Liver (tissue), 9 donors: ENCODE measurements around the gene ZNF710. TPM values are rescaled to one million over a fixed set of nuclear protein-coding genes. Genes with fewer than 3 reads are reported as not detected.

Source experiments
- DNase-seq: peaks from one replicate; pipeline ENCODE4 v3.0.0-alpha.2; 2017; ENCODE audit warnings: low spot score
- H3K27ac ChIP-seq, 2 donors: one replicate each; pipeline ENCODE4 v1.7.0; 2013; ENCODE audit warnings: inconsistent platforms in 2 of 2, low read length in 2 of 2, control low read depth in 1 of 2, low read depth in 1 of 2, mild to moderate bottlenecking in 1 of 2
- H3K27me3 ChIP-seq, 4 donors: one replicate each; pipeline versions ENCODE4 v1.6.1 to v1.7.0; 2013; ENCODE audit warnings: low read length in 3 of 4, inconsistent platforms in 1 of 4, mild to moderate bottlenecking in 1 of 4, moderate library complexity in 1 of 4; ENCODE audit not compliant: control insufficient read depth in 4 of 4, insufficient read depth in 4 of 4
- H3K36me3 ChIP-seq, 4 donors: one replicate each; pipeline versions ENCODE4 v1.6.1 to v1.7.0; 2013; ENCODE audit warnings: low read length in 3 of 4, mild to moderate bottlenecking in 3 of 4, low read depth in 1 of 4, moderate library complexity in 1 of 4; ENCODE audit not compliant: control insufficient read depth in 4 of 4, insufficient read depth in 3 of 4
- H3K4me1 ChIP-seq, 4 donors: one replicate each; pipeline versions ENCODE4 v1.6.1 to v1.7.0; 2013; ENCODE audit warnings: low read length in 3 of 4, mild to moderate bottlenecking in 3 of 4, moderate library complexity in 1 of 4; ENCODE audit not compliant: control insufficient read depth in 4 of 4, insufficient read depth in 4 of 4
- H3K4me3 ChIP-seq, 3 donors: one replicate each; pipeline versions ENCODE4 v1.6.1 to v1.7.0; 2013; ENCODE audit warnings: low read length in 3 of 3, control low read depth in 1 of 3, low read depth in 1 of 3, mild to moderate bottlenecking in 1 of 3
- H3K9ac ChIP-seq, 2 donors: one replicate each; pipeline ENCODE4 v1.7.0; 2013; ENCODE audit warnings: low read length in 2 of 2, mild to moderate bottlenecking in 2 of 2, moderate library complexity in 2 of 2, control low read depth in 1 of 2, low read depth in 1 of 2
- H3K9me3 ChIP-seq, 4 donors: one replicate each; pipeline versions ENCODE4 v1.6.1 to v1.7.0; 2013; ENCODE audit warnings: low read length in 3 of 4; ENCODE audit not compliant: control insufficient read depth in 4 of 4
- FOXA1 ChIP-seq: IDR thresholded peaks from 2 replicates; pipeline ENCODE4 v1.6.1; 2016; ENCODE audit warnings: antibody characterized with exemption
- FOXA2 ChIP-seq: IDR thresholded peaks from 2 replicates; pipeline ENCODE4 v1.6.1; 2016; ENCODE audit warnings: antibody characterized with exemption
- GABPA ChIP-seq, 2 donors: IDR thresholded peaks in 1 of 2; conservative IDR thresholded peaks in 1 of 2; 2 replicates each; pipeline ENCODE4 v1.6.1; 2016; ENCODE audit warnings: antibody characterized with exemption in 2 of 2, mild to moderate bottlenecking in 1 of 2, moderate library complexity in 1 of 2
- HNF4A ChIP-seq, 2 donors: conservative IDR thresholded peaks; 2 replicates each; pipeline ENCODE4 v1.6.1; 2016; ENCODE audit warnings: antibody characterized with exemption in 2 of 2, mild to moderate bottlenecking in 2 of 2
- HNF4G ChIP-seq: IDR thresholded peaks from 2 replicates; pipeline ENCODE4 v1.6.1; 2016; ENCODE audit warnings: antibody characterized with exemption
- JUND ChIP-seq, 2 donors: IDR thresholded peaks; 2 replicates each; pipeline ENCODE4 v1.6.1; 2016; ENCODE audit warnings: antibody characterized with exemption in 2 of 2
- NR2F2 ChIP-seq: IDR thresholded peaks from 2 replicates; pipeline ENCODE4 v1.6.1; 2016; ENCODE audit warnings: antibody characterized with exemption
- RAD21 ChIP-seq, 2 donors: IDR thresholded peaks; 2 replicates each; pipeline ENCODE4 v1.6.1; 2016; ENCODE audit warnings: antibody characterized with exemption in 2 of 2, mild to moderate bottlenecking in 2 of 2
- RXRA ChIP-seq, 2 donors: IDR thresholded peaks; 2 replicates each; pipeline ENCODE4 v1.6.1; 2017 to 2018; ENCODE audit warnings: antibody characterized with exemption in 2 of 2, mild to moderate bottlenecking in 1 of 2
- SP1 ChIP-seq: IDR thresholded peaks from 2 replicates; pipeline ENCODE4 v1.6.1; 2018; ENCODE audit warnings: antibody characterized with exemption, mild to moderate bottlenecking
- TAF1 ChIP-seq: conservative IDR thresholded peaks from 2 replicates; pipeline ENCODE4 v1.6.1; 2016; ENCODE audit warnings: antibody characterized with exemption, mild to moderate bottlenecking
- YY1 ChIP-seq: IDR thresholded peaks from 2 replicates; pipeline ENCODE4 v1.6.1; 2016; ENCODE audit warnings: antibody characterized with exemption, mild to moderate bottlenecking
- WGBS: extraction: QIAGEN DNeasy Blood & Tissue Kit; methylation state at CpG from one replicate; pipeline ENCODE4 v1.1.7; 2013; 5-methylcytosine and 5-hydroxymethylcytosine counted together
- polyA plus RNA-seq, 2 donors: library from polyadenylated mRNA; stranded (reverse) in 1 of 2; unstranded in 1 of 2; fragments of 200-250 nt in 1 of 2; fragments of >200 nt in 1 of 2; fragmentation: Nextera tagmentation in 1 of 2; extraction: Ambion mirVana in 1 of 2; gene quantifications; one replicate each; pipeline versions ENCODE4 v1.2.1 to v1.2.3, GENCODE V29; 2013 to 2015
- total RNA-seq, 2 donors: library from RNA; depleted of rRNA; stranded (reverse); fragments of >200 nt; gene quantifications; one replicate each; pipeline ENCODE4 v1.2.3, GENCODE V29; 2014
- TF ChIP-seq, protein P1 (sequence below): IDR thresholded peaks from 2 replicates; pipeline ENCODE4 v1.6.1; 2016; ENCODE audit warnings: antibody characterized with exemption, mild to moderate bottlenecking
- TF ChIP-seq, protein P2 (sequence below): IDR thresholded peaks from 2 replicates; pipeline ENCODE4 v1.6.1; 2016; ENCODE audit warnings: antibody characterized with exemption
- TF ChIP-seq, protein P3 (sequence below): fragments of 150-350 bp; IDR thresholded peaks from 2 replicates; pipeline ENCODE4 v1.5.1; 2017; ENCODE audit warnings: improper control_type of control experiment, low read depth, low read length; ENCODE audit not compliant: missing input control
- TF ChIP-seq, protein P4 (sequence below): IDR thresholded peaks from 2 replicates; pipeline ENCODE4 v1.6.1; 2016; ENCODE audit warnings: antibody characterized with exemption
- TF ChIP-seq, protein P5 (sequence below): IDR thresholded peaks from 2 replicates; pipeline ENCODE4 v1.6.1; 2016; ENCODE audit warnings: antibody characterized with exemption
- donor health status: healthy.
- donor health status: healthy.
- donor health status: healthy.
- donor health status: healthy.
- donor health status: healthy.

Gene ZNF710
- total and polyA plus RNA-seq, 4 donors, result 1.9 to 15.3 (median 5.4) TPM

DNA sequence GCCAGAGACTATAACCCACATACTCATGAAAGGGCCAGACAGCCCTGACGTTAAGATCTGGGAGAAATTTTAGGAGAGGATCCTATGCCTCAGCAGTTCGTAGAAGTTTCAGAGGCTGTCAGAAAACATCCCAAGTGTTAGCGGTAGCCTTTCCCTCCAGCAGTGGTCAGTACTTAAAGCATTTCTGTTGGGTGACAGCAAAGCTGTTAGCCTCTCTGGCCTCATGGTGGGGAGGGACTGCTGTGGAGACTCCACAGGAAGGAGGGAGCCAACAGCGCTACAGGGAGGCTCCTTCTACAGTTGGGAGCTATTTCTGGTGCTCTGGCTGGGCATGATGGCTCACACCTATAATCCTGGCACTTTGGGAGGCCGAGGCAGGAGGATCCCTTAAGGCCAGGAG lies 73.8 kb downstream of the ZNF710 start:
- DNase-seq, result no peak
- Histone ChIP-seq H3K9me3 (no peaks in the 10 kb centered on the region), H3K27ac (peak overlapping the region; percentile 79 to 82), H3K9ac (no peak overlapping the region), H3K27me3 (no peaks in the 10 kb centered on the region), H3K4me1 (peaks cover 10 to 16% (median 11%) of the 10 kb centered on the region in 4 donors), H3K36me3 (peaks cover 0 to 15% (median 6%) of the 10 kb centered on the region in 4 donors), H3K4me3 (no peak overlapping the region)
- whole genome bisulfite sequencing, result 90% methylated on average over 5 of the region's 5 CpGs
- TF ChIP-seq FOXA2 (no peak), YY1 (no peak), GABPA (IDR thresholded peaks at IDR 0.05 in 1 of 2, conservative IDR thresholded peaks at IDR 0.05 in 1 of 2) (no peak), TAF1 (no peak), RAD21 (IDR thresholded peaks at IDR 0.05) (no peak), RXRA (IDR thresholded peaks at IDR 0.05) (no peak), HNF4G (no peak), SP1 (no peak), NR2F2 (no peak), JUND (IDR thresholded peaks at IDR 0.05) (no peak)
- TF ChIP-seq, protein P1, sequence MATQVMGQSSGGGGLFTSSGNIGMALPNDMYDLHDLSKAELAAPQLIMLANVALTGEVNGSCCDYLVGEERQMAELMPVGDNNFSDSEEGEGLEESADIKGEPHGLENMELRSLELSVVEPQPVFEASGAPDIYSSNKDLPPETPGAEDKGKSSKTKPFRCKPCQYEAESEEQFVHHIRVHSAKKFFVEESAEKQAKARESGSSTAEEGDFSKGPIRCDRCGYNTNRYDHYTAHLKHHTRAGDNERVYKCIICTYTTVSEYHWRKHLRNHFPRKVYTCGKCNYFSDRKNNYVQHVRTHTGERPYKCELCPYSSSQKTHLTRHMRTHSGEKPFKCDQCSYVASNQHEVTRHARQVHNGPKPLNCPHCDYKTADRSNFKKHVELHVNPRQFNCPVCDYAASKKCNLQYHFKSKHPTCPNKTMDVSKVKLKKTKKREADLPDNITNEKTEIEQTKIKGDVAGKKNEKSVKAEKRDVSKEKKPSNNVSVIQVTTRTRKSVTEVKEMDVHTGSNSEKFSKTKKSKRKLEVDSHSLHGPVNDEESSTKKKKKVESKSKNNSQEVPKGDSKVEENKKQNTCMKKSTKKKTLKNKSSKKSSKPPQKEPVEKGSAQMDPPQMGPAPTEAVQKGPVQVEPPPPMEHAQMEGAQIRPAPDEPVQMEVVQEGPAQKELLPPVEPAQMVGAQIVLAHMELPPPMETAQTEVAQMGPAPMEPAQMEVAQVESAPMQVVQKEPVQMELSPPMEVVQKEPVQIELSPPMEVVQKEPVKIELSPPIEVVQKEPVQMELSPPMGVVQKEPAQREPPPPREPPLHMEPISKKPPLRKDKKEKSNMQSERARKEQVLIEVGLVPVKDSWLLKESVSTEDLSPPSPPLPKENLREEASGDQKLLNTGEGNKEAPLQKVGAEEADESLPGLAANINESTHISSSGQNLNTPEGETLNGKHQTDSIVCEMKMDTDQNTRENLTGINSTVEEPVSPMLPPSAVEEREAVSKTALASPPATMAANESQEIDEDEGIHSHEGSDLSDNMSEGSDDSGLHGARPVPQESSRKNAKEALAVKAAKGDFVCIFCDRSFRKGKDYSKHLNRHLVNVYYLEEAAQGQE, result no peak
- TF ChIP-seq, protein P2, sequence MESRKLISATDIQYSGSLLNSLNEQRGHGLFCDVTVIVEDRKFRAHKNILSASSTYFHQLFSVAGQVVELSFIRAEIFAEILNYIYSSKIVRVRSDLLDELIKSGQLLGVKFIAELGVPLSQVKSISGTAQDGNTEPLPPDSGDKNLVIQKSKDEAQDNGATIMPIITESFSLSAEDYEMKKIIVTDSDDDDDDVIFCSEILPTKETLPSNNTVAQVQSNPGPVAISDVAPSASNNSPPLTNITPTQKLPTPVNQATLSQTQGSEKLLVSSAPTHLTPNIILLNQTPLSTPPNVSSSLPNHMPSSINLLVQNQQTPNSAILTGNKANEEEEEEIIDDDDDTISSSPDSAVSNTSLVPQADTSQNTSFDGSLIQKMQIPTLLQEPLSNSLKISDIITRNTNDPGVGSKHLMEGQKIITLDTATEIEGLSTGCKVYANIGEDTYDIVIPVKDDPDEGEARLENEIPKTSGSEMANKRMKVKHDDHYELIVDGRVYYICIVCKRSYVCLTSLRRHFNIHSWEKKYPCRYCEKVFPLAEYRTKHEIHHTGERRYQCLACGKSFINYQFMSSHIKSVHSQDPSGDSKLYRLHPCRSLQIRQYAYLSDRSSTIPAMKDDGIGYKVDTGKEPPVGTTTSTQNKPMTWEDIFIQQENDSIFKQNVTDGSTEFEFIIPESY, result no peak
- TF ChIP-seq, protein P3, sequence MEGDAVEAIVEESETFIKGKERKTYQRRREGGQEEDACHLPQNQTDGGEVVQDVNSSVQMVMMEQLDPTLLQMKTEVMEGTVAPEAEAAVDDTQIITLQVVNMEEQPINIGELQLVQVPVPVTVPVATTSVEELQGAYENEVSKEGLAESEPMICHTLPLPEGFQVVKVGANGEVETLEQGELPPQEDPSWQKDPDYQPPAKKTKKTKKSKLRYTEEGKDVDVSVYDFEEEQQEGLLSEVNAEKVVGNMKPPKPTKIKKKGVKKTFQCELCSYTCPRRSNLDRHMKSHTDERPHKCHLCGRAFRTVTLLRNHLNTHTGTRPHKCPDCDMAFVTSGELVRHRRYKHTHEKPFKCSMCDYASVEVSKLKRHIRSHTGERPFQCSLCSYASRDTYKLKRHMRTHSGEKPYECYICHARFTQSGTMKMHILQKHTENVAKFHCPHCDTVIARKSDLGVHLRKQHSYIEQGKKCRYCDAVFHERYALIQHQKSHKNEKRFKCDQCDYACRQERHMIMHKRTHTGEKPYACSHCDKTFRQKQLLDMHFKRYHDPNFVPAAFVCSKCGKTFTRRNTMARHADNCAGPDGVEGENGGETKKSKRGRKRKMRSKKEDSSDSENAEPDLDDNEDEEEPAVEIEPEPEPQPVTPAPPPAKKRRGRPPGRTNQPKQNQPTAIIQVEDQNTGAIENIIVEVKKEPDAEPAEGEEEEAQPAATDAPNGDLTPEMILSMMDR, result no peak
- TF ChIP-seq, protein P4, sequence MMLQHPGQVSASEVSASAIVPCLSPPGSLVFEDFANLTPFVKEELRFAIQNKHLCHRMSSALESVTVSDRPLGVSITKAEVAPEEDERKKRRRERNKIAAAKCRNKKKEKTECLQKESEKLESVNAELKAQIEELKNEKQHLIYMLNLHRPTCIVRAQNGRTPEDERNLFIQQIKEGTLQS, result no peak

DNA sequence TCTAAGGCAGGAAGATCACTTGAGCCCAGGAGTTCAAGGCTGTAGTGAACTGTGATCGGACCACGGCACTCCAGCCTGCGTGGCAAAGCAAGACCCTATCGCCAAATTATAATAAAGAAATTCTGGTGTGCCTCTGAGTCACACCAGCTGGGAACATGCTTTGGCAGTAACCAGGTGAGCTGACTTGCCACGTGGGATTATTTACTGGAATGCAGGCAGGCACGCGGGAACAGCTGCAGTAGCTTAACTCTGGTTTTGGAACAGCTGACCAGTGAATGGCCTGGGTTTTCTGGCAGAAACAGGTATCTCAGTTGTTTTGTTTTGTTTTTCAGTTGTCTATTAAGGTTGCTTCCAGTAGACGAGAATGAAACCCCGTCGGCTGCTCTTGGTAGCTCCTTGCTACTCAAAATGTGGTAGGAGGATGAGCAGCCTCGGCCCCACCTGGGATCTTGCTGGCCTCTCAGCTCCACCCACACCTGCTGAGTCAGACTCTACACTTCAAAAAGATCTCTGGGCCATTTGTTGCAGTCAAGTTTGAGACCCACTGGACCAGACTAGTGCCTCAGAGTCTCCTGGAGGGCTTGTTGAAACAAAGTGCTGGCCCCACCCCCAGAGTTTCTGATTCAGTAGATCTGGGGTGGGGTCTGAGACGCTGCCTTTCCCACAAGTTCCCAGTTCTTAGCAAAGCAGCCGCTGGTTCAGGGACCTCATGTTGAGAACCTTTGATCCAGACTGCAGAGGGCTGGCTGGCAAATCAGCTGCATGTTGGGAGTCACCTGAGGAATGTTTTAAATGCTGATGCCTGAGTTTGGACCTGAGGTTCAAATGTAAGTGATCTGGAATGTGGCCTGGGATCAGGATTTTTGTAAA lies 74.5 kb downstream of the ZNF710 start:
- H3K9me3 ChIP-seq, result no peaks in the 10 kb centered on the region
- peak overlapping the region; percentile 79 to 82 for H3K27ac ChIP-seq

More for the DNA sequence above, 74.5 kb downstream of the ZNF710 start:
- 43% methylated on average over 13 of the region's 13 CpGs for WGBS
- DNase-seq, result no peak
- Histone ChIP-seq H3K9ac (peak overlapping the region in 1 of 2 donors; percentile 41), H3K4me3 (no peak overlapping the region), H3K4me1 (peaks cover 7 to 16% (median 11%) of the 10 kb centered on the region in 4 donors), H3K27me3 (no peaks in the 10 kb centered on the region), H3K36me3 (peaks cover 2 to 15% (median 7%) of the 10 kb centered on the region in 4 donors)
- TF ChIP-seq SP1 (peak; percentile 34), FOXA1 (no peak), JUND (IDR thresholded peaks at IDR 0.05) (peak; percentile 59 to 61), HNF4A (conservative IDR thresholded peaks at IDR 0.05) (peak; percentile 58 to 75), FOXA2 (no peak), YY1 (no peak), RXRA (IDR thresholded peaks at IDR 0.05) (peak; percentile 21 to 59), RAD21 (IDR thresholded peaks at IDR 0.05) (peak in 1 of 2 donors; percentile 29)
- TF ChIP-seq, protein P2, result peak; percentile 20
- TF ChIP-seq, protein P5, sequence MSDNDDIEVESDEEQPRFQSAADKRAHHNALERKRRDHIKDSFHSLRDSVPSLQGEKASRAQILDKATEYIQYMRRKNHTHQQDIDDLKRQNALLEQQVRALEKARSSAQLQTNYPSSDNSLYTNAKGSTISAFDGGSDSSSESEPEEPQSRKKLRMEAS, result peak; percentile 62
- TF ChIP-seq, protein P1, result no peak
